Motor neuron (in vitro differentiated cells): ENCODE results near the gene C6orf62. TPM values are rescaled to one million over a fixed set of nuclear protein-coding genes. Genes with fewer than 3 reads are reported as not detected.
A peak's percentile ranks its signal among the peaks of the same experiment; 100 is the strongest.
"Not testable (repeated sequence)": the region's sequence is repeated elsewhere in the genome, so short reads cannot be mapped to it uniquely, and the experiment has no call there.

Experiments used
- ATAC-seq, 8 experiments: fragments of 200-7000 bp; cut with Tn5 transposase; replicated peaks in 6 of 8; 2 replicates each; pipeline ENCODE4 v1.8.0; 2021; ENCODE audit warnings: mild to moderate bottlenecking in 8 of 8, moderate library complexity in 8 of 8
- H3K27ac ChIP-seq, 2 donors: fragments of 250-450 bp; sonication (Bioruptor Pico); 2 replicates each; pipeline ENCODE4 v1.9.0; 2021; ENCODE audit warnings: antibody characterized with exemption in 2 of 2, mild to moderate bottlenecking in 2 of 2, moderate library complexity in 1 of 2
- H3K4me1 ChIP-seq, 2 donors: fragments of 250-450 bp; sonication (Bioruptor Pico); replicated peaks in 1 of 2; 2 replicates each; pipeline ENCODE4 v1.6.1; 2021; ENCODE audit warnings: antibody characterized with exemption in 2 of 2, mild to moderate bottlenecking in 2 of 2, moderate library complexity in 1 of 2
- H3K4me3 ChIP-seq, 5 donors: fragments of 250-450 bp; sonication (Bioruptor Pico); 2 replicates each; pipeline ENCODE4 v1.9.0; 2021; ENCODE audit warnings: antibody characterized with exemption in 5 of 5, mild to moderate bottlenecking in 5 of 5, moderate library complexity in 4 of 5
- WGBS, 10 experiments: fragments of 450-650 bp; shearing (Covaris generic); methylation state at CpG; one replicate each; pipeline ENCODE4 v1.0.0; 2022; 5-methylcytosine and 5-hydroxymethylcytosine counted together
- in situ Hi-C, 9 experiments: fragments of 400-800 bp; cut with MboI; loops; one replicate each; pipeline ENCODE4 v1.15.0; 2021; ENCODE audit warnings: low sequenced_read_pairs in 9 of 9, low pct_unique_long_range_greater_than_20kb in 2 of 9; ENCODE audit not compliant: unreplicated experiment in 9 of 9
- total RNA-seq, 8 experiments: library from RNA; unstranded; fragments of 300-600 nt; gene quantifications; 2 replicates each; pipeline versions ENCODE4 v1.2.3 to v1.2.4, GENCODE V29; 2022

Gene C6orf62
- total RNA-seq, 8 experiments from 2014 or later, result 103 to 170 (median 129) TPM

DNA sequence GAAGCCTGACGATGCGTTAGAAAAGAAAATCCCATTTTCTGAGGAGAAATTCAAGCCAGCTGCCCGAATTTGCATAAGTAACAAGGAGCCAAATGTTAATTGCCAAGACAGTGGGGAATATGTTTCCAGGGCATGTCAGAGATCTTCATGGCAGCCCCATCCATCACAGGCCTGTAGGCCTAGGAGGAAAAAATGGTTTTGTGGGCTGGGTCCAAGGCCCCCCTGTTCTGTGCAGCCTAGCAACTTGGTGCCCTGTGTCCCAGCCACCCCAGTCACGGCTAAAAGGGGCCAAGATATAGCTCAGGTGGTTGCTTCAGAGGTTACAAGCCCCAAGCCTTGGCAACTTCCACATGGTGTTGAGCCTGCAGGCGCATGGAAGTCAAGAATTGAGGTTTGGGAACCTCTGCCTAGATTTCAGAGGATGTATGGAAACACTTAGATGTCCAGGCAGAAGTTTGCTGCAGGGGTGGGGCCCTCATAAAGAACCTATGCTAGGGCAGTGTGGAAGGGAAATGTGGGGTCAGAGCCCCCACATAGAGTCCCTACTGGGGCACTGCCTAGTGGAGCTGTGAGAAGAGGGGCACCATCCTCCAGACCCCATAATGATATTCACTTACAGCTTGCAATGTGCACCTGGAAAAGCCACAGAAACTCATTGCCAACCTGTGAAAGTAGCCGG, 12.6 kb upstream of the C6orf62 start:
- H3K27ac ChIP-seq, in situ Hi-C loops, H3K4me3 ChIP-seq, H3K4me1 ChIP-seq, ATAC-seq: not testable (repeated sequence)
- WGBS, 10 experiments, result 34 to 90% (median 65%) methylated on average over 2 to 6 of the region's 6 CpGs

DNA sequence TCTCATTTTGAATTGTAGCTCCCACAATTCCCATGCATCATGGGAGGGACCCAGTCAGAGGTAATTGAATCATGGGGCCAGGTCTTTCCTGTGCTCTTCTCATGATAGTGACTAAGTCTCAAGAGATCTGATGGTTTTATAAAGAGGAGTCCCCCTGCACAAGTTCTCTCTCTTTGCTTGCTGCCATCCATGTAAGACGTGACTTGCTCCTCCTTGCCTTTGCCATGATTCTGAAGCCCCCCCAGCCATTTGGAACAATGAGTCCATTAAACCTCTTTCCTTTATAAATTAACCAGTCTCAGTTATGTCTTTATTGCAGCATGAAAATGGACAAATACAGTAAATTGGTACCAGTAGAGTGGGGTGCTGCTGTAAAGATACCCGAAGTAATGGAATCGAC, 11.7 kb upstream of the C6orf62 start:
- 26 to 100% (median 87%) methylated on average over 1 to 3 of the region's 3 CpGs; no CpG with 5 or more reads in 1 of the 10 experiments for WGBS, 10 experiments
- H3K4me3 ChIP-seq, in situ Hi-C loops, H3K4me1 ChIP-seq, H3K27ac ChIP-seq, ATAC-seq: not testable (repeated sequence)

DNA sequence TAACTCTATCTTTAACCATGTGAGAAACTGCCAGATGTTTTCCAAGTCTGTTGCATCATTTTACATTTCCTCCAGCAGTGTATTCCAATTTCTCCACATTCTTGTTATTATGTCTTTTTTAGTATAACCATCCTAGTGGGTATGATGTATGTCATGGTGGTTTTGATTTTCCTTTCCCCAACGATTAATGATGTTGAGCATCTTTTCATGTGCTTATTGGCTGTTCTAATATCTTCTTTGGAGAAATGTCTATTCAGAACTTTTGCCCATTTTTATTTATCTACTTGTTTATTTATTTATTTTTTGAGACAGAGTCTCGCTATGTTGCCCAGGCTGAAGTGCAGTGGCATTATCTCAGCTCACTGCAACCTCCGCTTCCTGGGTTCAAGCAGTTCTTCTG, 4.3 kb upstream of the C6orf62 start:
- no peak overlapping the region for H3K27ac ChIP-seq
- ATAC-seq, result no peak
- H3K4me3 ChIP-seq, result no peak overlapping the region
- in situ Hi-C loops, result no loop called here
- 50 to 100% (median 94%) methylated on average over 2 to 3 of the region's 3 CpGs; no CpG with 5 or more reads in 1 of the 10 experiments for WGBS, 10 experiments
- H3K4me1 ChIP-seq, result peaks cover 3 to 6% of the 10 kb centered on the region in 2 donors

DNA sequence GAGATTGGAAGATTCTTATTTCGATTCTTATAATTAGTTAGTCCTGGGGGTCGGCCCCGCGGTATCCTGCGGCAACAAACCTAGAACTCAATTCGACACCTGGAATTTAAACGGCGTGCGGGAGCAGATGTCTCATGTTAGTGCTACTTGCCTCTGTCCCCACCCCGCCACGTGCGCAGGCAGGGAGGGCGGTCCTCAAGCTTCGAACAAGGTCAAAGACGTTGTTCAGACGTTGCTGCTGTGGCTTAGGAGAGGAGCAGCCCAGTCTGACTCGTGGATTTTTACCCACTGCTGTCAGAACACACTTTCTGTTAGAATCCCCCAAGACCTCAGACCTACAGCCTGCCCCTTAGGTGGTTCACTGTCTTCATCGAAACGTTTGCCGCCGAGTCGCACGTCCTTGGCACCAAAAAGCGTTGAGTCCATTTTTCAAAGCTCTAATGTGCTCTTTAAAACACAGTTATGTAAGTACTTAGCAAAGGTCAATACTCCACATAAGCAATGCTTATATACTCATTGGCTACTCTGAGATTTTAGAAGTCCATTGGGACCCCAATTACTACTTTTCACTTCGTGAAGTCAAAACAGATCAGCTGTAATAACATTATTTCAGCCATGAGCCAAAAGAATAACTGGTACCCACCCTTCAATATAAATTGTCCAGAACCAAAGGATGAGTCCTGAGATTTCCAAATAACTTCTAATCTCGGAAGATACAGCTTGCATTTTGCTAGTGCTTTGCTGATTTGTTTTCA, 2.7 kb upstream of the C6orf62 start:
- peak; percentile 66 to 76 (median 68) for ATAC-seq
- Histone ChIP-seq H3K4me1 (peaks cover 3 to 19% of the 10 kb centered on the region in 2 donors), H3K27ac (peak overlapping the region; percentile 83 to 84), H3K4me3 (peak overlapping the region; percentile 38 to 100 (median 48))
- in situ Hi-C loops, result no loop called here
- WGBS, 10 experiments, result 5 to 83% (median 23%) methylated on average over 2 to 25 of the region's 26 CpGs; no CpG with 5 or more reads in 1 of the 10 experiments

DNA sequence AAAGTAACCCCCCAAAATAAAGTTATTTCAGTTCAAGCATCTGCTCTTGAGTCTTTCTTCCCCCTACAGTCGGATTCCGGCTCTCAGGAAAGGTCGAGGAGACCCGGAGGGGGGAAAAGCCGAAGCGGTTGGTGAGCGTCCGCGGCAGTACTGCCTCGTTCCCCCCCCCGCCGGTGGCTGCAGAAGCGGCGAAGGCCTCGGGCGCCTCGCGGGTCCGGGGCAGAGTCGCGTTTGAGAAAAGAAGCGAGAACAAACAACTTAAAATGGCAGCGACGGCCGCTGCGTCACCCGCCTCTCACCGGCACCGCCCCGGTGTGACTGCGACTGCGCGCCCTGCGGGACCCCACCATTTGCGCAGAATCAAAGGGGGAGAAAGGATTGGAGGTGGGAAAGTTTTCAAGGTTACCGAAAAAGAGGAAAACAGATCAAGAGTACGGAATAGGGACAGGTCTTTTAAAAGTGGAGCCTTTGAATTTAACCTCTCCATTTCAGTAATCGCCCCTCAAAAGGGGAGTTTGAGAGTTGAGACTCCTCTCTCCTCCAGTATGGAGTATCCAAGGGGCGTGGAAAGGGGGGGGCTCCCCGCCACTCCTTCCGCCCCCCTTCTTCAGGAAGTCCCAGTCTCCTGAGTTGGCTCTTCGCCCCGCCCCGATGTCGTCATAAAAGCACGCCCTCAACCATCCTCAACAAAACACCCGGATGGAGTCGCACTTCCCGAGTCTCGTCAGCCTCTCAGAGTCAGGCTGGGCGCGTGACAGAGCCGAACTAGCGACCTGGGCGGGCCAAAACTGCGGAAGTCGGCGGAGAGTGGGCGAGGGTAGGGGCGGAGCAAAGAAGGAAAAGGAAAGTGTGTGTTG, 1.9 kb upstream of the C6orf62 start:
- in situ Hi-C loops, result no loop called here
- 0 to 5% (median 1%) methylated on average over 1 to 25 of the region's 60 CpGs; no CpG with 5 or more reads in 2 of the 10 experiments for WGBS, 10 experiments
- ATAC-seq, result peak; percentile 87 to 95 (median 93)

DNA sequence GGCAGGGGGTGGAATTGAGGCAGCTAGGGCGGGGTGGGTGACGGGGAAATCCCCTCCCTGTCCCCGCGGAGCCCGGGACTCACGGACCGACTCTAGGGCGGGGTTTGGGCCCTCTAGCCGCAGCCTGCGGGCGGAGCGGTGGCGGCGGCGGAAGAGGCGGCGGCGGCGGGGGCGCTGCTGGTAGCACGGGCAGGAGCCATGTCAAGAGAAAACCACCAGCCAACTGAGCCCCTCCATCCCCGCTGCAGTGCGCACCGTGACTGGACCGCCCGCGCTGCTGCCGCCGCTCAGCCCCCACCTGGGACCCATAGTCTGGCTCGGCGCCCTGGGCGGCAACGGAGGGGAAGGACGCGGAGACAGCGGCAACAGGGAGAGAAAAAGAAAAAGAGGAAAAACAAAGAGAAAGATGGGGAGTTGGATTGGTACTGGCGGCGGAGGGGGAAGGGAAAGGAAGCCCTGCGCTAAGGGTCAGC, 1.2 kb upstream of the C6orf62 start:
- ATAC-seq, result peak in 4 of 8 experiments; percentile 1 to 4 (median 3)
- in situ Hi-C loops, result no loop called here
- peak overlapping the region; percentile 96 to 98 for H3K27ac ChIP-seq
- WGBS, 10 experiments, result 0% methylated on average over 2 to 16 of the region's 39 CpGs; no CpG with 5 or more reads in 6 of the 10 experiments
- peak overlapping the region; percentile 85 to 100 (median 93) for H3K4me3 ChIP-seq
- H3K4me1 ChIP-seq, result peaks cover 3 to 27% of the 10 kb centered on the region in 2 donors

More for the DNA sequence above, 1.9 kb upstream of the C6orf62 start:
- H3K27ac ChIP-seq, result peak overlapping the region; percentile 96 to 98
- H3K4me1 ChIP-seq, result peaks cover 3 to 26% of the 10 kb centered on the region in 2 donors
- H3K4me3 ChIP-seq, result peak overlapping the region; percentile 85 to 100 (median 93)

DNA sequence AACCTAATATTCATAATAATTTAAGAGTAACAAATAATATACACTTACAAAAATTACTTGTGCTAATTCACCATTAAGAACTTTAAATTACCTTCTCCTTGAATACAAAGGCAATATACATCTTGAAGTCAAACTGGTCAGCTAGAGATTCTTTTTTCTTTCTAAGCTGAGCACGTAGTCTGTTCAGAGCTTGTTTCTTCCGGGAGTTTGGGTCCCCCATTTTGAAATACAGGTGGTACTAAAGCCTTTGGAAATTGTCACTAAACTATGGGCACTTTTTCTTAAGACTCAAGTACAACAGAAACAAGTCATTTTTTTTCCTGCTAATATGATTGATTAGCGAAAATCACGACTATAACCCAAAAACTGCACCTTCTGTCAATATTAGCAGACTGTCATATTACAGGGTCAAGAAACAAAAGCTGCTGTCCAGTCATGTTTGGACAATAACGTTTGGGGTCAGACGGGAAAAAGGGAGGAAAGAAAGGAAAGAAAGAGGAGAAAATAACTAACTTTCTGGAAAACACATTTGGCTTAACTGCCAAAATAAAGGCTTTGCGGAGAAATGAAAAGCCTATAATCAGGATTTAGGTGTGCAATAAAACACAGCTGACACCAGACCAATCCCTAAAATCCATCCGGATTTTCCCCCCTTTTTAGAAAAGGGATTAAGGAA, 367 bp downstream of the C6orf62 start:
- no peak overlapping the region for H3K27ac ChIP-seq
- peaks cover 7 to 41% of the 10 kb centered on the region in 2 donors for H3K4me1 ChIP-seq
- WGBS, 10 experiments, result 0 to 26% (median 10%) methylated on average over 1 to 8 of the region's 8 CpGs
- no peak for ATAC-seq
- peak overlapping the region; percentile 85 to 100 (median 93) for H3K4me3 ChIP-seq
- in situ Hi-C loops, result no loop called here

DNA sequence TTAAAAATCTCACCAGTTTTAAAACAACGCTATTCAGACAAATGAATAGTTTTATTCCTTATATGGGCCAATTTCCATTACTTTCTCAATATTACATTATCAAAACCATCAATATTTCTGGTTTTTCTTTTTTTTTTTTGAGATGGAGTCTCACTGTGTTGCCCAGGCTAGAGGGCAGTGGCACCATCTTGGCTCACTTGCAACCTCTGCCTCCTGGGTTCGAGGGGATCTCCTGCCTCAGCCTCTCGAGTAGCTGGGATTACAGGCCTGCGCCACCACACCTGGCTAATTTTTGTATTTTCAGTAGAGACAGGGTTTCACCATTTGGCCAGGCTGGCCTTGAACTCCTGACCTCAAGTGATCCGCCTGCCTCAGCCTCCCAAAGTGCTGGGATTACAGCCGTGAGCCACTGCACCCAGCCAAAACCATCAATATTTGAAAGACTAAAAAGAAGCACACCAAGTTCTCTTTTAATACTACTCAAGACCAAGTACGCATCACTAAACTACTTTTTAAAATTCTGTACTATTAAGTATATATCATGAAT, 2.3 kb downstream of the C6orf62 start:
- Histone ChIP-seq H3K4me3 (peak overlapping the region in 3 of 5 donors; percentile 87 to 100 (median 94)), H3K4me1 (peaks cover 4 to 37% of the 10 kb centered on the region in 2 donors)
- ATAC-seq, H3K27ac ChIP-seq, in situ Hi-C loops: not testable (repeated sequence)
- 43 to 100% (median 94%) methylated on average over 1 to 7 of the region's 7 CpGs for WGBS, 10 experiments

DNA sequence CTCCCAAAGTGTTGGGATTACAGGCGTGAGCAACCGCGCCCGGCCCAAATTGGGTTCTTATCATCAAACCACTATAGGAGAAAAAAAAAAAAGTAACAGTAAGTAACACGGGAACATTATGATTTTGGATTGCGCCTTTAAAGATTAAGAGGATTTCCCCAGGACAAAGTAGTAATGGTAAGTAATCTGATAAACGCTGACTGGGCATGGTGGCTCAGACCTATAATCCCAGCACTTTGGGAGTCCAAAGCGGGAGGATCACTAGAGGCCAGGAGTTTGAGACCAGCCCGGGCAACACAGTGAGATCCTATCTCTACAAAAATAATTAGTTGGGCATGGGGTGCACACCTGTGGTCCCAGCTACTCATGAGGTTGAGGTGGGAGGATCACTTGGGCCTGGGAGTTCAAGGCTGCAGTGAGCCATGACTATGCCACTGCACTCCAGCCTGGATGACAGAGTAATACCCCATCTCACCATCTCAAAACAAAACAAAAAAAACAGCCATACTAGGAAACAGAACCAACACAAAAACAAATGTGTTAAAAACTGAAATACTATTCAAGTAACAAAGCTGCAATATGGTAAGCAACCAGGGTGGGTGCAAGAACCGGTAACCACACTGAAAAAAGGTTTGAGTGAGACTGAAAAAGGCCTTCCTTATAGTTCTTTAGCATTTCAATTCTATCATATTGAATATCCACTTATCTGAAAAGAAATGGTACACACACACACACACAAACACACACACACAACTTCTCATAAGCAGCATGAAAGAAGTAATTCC, 8.2 kb downstream of the C6orf62 start:
- no peak for ATAC-seq
- in situ Hi-C loops, result no loop called here
- Histone ChIP-seq H3K4me3 (no peak overlapping the region), H3K27ac (no peak overlapping the region), H3K4me1 (peaks cover 4 to 17% of the 10 kb centered on the region in 2 donors)
- 33 to 100% (median 95%) methylated on average over 1 to 8 of the region's 10 CpGs; no CpG with 5 or more reads in 1 of the 10 experiments for WGBS, 10 experiments

DNA sequence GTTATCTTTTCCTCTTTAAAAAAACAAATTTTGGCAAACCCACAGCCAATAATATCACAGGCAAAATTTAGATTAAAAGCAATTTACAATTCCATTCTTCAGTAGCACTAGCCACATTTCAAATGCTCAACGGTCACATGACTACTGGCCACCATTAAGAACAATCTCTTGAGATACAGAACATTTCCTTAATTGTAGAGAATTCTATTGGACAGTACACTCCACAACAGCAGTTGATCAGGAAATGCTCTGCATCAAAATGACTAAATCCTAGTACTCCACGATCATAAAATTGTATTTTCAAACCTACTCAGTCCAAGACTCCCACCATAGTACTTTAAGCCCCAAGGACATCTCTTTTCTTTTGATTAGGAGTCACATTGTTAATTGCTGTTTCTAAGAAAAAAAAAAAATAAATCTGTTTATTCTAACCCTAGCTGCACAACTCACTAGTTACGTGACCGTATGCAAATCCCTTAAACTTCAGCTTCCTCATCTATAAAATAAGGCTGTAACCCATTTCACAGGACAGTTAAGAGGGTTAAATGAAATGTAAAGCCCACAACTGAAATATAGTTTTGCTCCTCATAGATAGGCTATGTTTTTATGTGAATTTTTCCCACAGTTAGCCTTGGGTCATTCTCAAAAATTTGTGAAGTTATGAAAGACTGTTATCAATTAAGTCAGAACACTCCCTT, 9.8 kb downstream of the C6orf62 start:
- in situ Hi-C loops, result no loop called here
- Histone ChIP-seq H3K27ac (no peak overlapping the region), H3K4me3 (no peak overlapping the region), H3K4me1 (peaks cover 0 to 6% of the 10 kb centered on the region in 2 donors)
- WGBS, 10 experiments, result 81 to 100% (median 92%) methylated on average over 3 to 4 of the region's 4 CpGs
- peak in 1 of 8 experiments; percentile 22 for ATAC-seq

DNA sequence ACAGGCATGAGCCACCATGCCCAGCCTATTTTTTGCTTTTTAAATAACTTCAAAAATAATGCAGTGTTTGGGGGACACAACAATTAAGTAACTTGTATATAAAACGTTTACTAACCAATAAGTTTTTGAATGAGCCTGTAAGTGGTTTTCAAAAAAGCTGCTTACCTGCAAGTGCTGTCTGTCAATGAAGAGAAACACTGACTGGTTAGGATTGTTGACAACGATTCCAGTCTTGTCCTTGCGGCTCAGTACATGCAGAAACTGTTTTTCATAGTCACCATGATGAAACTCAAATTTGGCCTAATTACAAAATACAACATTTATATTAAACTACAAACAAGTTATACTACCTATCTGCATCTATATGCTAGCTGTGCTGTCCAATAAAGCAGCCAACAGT, 10.3 kb downstream of the C6orf62 start:
- ATAC-seq, result no peak
- in situ Hi-C loops, result no loop called here
- no peak overlapping the region for H3K4me3 ChIP-seq
- H3K27ac ChIP-seq, result no peak overlapping the region
- 67 to 100% (median 82%) methylated on average over 1 to 3 of the region's 3 CpGs; no CpG with 5 or more reads in 1 of the 10 experiments for WGBS, 10 experiments
- H3K4me1 ChIP-seq, result peaks cover 0 to 1% of the 10 kb centered on the region in 2 donors
